ENCODE data around the gene TPMT.

DNA sequence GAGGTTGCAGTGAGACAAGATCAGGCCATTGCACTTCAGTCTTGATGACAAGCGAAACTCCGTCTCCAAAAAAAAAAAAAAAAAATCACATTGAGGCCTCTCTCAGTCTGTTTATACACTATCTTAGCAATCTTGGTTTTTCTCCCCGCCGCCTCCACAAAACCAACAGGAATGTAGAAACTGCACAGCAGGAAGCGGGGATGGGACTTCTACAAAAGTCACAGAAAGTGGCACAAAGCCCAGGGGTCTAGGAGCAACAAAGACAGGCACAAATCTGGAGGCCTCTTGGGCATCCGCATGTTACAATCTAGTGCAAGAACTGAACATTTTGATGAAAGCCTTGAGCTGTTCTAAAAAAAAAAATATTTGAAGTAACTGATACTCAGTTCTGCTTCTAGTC, 48.9 kb upstream of the TPMT start:
- no peak for TF ChIP-seq POLR2A (IDR thresholded peaks at IDR 0.05)
- TF ChIP-seq, protein P1, sequence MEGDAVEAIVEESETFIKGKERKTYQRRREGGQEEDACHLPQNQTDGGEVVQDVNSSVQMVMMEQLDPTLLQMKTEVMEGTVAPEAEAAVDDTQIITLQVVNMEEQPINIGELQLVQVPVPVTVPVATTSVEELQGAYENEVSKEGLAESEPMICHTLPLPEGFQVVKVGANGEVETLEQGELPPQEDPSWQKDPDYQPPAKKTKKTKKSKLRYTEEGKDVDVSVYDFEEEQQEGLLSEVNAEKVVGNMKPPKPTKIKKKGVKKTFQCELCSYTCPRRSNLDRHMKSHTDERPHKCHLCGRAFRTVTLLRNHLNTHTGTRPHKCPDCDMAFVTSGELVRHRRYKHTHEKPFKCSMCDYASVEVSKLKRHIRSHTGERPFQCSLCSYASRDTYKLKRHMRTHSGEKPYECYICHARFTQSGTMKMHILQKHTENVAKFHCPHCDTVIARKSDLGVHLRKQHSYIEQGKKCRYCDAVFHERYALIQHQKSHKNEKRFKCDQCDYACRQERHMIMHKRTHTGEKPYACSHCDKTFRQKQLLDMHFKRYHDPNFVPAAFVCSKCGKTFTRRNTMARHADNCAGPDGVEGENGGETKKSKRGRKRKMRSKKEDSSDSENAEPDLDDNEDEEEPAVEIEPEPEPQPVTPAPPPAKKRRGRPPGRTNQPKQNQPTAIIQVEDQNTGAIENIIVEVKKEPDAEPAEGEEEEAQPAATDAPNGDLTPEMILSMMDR (IDR thresholded peaks at IDR 0.05): no peak

Measured in Peyer's patch (tissue), 4 donors.